HG02588 (cell line): Measurements from ENCODE around the gene TRIM4.
"Not testable (repeated sequence)": the region's sequence is repeated elsewhere in the genome, so short reads cannot be mapped to it uniquely, and the experiment has no call there.

Experiments used
- ATAC-seq: cut with Tn5 transposase; IDR thresholded peaks from one replicate; pipeline ENCODE4 v1.9.1; 2021; ENCODE audit warnings: mild to moderate bottlenecking, moderate library complexity; ENCODE audit not compliant: unreplicated experiment

The TRIM4 gene

DNA sequence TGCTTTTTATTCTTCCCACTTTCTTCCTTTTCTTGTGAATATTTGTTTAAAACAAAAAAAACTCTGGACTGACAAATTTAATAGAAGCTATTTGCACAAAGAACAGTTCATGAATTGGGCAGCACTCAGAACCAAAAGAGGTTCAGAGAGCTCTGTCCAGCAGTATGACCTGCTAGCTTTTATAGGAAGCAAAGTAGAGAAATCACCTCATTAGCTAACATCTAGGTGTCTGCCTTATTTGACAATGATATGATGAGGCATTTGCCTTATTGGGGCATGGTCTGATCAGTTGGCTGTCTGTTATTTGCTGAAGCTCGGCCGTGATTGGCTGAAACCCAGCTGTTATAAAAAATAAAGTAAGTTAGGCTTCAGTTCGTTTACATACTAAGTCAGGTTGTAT is 819 bp upstream of the TRIM4 start:
- ATAC-seq = no peak

DNA sequence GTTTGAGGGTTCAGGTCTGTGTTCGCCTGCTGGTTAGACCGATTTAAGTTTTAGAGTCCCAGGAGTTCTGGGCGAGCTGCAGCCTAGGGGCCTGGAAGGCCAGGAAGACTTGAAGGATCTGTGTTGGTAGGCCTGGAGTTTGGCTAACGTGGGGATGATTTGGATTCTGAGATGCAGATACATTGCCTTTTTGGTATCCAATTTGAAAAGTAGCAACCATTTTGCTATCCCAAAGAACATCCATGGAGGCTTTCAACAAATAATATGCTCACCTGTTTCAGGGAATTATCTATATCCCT is 433 bp upstream of the TRIM4 start:
- ATAC-seq = no peak

DNA sequence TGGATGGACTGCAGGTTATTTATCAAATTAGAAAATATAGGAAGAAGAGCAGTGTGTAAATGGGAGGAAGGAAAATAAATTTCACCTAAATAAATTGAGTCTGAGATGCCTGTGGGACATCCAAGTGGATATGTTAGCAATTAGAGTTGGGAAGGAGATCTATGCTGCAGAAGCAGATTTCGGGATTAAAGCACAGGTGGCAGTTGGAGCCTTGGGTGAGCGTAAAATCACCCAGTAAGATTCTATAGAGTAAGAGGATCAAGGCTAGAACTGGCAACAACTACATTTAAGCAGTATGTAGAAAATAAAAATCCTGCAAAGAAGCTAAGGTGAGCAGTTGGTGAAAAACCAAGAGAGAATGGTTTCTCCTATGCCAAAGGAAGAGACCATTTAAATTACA is 8.4 kb downstream of the TRIM4 start:
- no peak for ATAC-seq

DNA sequence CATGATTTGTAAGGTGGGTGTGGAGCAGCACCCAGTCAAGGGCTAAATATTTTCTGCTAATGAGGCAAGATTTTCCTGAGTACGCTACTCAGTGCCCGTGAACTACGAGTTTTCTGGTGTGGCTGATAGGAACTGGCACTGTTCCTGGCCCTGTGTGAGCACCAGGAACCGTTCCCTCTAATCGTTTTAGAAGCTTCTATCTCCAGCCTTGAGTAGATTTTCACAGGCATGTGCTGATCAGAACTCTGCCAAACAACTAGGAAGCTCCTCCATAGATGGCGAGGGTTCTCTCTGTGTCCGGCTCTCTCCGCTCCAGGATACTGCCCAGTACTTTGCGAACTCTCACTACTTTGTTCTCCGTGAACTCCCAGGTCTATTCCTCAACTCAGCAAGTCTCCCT is 17.7 kb downstream of the TRIM4 start:
- no peak for ATAC-seq

DNA sequence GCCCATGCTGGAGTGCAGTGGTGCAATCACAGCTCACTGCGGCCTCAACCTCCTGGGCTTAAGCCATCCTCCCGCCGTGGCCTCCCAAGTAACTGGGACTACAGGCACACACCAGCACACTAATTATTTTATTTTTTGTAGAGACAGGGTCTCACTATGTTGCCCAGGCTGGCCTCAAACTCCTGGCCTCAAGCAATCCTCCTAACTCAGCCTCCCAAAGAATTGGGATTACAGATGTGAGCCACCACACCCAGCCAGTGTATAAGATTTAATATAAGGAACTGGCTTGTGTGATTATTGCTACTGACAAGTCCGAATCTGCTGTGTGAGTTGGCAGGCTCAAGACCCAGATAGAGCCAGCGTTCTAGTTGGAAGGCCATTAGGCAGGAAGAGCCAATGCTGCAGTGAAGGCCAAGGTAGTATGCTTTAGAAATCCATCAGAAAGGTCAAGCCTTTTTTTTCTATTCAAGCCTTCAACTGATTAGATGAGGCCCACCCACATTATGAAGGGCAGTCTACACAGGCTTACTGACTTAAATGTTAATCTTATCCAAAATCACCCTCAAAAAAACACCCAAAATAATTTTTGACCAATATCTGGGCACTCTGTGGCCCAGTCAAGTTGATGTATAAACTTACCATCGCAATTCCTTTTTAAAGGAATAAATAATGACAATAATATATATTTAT is 19.4 kb downstream of the TRIM4 start:
- ATAC-seq = no peak

DNA sequence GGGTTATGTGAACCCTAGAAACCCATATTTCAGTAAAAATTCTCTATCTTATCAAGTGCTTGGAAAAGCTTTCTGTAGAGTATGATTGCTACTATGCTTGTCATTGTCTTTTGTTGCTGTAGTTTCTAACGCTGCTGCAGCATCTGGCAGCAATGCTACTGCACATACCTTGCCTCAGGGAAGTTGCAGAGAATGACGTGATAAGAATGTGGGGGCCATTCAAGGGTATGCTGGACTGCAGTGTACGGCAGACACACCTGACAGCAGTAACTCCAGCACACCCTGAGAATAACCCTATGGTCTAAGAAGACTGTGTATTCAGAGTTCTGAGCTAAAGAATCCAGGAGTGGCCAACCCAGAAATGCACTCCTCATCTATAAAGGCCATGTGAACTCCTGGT is 20.5 kb downstream of the TRIM4 start:
- ATAC-seq = no peak

DNA sequence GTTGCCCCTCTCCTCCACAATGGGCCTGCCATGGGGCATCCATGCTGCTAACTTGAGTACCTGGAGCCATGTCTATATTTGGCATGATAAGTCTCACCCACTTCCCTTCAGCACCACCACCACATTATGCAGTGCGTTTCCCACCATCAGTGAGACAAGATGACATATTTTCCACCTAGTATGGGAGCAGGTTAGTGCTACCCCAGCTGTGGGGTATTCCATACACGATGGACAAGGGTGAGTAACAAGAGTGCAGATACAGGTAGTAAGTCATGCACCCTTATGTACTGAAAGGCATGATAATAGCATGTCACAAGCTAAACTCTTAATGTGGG is 21.3 kb downstream of the TRIM4 start:
- ATAC-seq = no peak

DNA sequence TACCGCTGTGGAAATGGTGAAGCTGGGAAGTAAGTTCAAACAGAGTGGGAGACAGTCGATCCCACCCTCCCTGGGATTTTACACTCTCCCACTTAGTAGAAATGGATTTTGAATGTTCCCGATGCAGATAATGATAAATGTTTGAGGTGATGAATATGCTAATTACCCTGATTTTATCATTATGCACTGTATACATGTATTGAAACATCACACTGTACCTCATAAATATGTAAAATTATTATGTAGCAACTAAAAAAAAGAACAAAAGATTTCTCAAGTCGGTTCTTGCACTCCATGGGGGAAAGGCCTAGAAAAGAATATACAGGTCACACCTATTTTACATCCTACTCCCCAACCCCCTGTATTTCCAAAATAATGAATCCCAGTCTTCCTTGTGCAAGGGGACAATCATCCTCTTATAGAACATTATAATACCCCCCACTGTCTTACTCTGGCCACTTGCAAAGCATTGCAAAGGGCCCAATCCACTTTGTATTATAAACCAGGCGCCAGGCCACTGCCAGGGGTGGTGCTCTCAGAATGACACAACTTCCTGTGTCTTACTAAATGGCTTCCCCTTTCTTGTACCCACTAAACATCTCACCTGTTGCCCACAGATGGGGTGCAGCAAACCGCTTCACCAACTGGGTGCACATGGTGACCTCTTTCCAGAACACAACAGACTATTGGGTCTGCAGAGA is 21.9 kb downstream of the TRIM4 start:
- no peak for ATAC-seq

DNA sequence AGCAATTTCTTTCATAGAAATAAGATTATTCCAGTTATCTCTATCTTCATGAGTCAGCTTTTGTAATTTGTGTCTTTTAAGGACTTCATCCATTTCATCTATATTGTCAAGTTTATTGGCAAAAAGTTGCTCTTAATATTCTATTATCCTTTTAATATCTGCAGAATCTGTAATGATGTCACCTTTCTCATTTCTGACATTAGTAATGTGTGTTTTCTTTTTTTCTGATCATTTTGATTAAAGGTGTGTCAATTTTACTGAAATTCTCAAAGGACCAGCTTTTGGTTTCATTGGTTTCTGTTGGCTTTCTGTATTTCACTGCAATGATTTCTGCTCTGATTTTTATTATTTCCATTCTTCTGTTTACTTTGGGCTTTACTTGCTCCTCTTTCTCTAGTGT is 24.6 kb downstream of the TRIM4 start:
- no peak for ATAC-seq

DNA sequence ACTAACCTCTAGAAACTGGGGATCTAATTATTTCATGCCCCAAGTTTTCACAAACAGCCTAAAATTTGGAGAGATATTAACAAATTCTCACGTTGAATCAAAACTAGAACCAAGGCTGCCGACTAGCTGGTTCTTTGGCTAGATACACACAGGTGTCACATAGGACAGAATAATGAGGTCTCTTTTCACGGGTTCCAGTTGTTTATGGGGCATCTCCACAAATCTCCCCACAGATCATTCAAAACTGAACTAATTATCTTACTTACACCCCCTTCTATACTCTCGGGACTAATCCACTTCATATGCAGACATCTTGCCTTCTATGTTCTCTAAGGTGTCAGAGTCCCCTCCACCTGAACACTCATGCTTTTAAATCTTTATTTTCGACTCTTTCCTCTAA is 26.1 kb downstream of the TRIM4 start:
- no peak for ATAC-seq

DNA sequence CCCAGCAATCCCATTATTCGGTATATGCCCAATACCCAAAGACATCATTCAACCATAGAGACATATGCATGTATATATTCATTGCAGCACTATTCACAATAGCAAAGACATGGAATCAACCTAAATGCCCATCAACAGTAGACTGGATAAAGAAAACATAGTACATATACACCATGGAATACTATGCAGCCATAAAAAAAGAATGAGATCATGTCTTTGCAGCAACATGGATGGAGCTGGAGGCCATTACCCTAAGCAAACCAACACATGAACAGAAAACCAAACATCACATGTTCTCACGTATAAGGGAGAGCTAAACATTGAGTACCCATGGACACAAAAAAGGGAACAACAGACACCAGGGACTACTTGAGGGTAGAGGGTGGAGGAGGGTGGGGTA is 29.0 kb downstream of the TRIM4 start:
- not testable (repeated sequence) for ATAC-seq

DNA sequence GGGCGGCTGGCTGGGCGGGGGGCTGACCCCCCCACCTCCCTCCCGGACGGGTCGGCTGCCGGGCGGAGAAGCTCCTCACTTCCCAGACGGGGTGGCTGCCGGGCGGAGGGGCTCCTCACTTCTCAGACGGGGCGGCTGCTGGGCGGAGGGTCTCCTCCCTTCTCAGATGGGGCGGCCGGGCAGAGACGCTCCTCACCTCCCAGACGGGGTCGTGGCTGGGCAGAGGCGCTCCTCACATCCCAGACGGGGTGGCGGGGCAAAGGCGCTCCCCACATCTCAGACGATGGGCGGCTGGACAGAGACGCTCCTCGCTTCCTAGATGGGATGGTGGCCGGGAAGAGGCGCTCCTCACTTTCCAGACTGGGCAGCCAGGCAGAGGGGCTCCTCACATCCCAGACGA is 31.0 kb downstream of the TRIM4 start:
- ATAC-seq = not testable (repeated sequence)

DNA sequence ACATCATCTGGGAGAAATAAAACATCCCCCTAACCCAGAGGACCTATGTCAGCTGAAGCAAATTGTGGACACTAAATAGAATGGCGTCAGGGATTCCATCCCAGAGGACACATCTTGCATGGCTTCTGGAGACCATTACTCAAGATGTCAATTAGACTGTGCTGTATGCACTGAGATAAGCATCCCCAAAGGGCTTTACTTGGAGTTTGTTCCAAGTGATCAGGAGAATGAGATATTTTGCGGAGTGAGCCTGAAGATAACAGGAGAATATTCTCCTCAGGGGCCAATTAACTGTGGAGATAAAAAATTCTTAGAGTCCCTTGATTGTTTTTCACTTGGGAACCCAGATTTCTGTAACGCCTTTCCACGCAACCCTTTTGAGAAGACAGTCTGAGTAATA is 38.0 kb downstream of the TRIM4 start:
- no peak for ATAC-seq

DNA sequence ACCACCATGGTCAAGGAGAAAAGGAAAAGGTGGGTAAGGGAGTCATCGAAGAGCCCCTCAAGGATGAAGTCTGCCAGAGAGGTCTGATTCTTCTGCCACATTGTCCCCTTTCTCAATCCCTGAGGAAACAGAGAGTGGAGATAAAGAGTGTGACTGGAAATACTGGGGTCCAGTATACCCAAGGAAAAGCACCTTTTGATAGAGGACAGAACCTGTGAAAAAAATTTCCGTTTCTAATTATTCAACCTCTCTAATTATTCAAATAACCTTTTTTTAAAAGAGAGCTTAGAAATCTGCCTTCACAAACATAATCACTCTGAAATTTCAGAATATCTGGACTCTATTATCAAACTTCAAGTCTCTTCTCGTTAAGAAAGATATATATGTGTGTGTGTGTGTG is 42.4 kb downstream of the TRIM4 start, which contains the start of gene OR2AE1:
TSS of gene OR2AE1 (minus strand) at position 101 of the 400 bp plus-strand sequence. CDS start at position 101, 0 bp downstream.
- no peak for ATAC-seq

DNA sequence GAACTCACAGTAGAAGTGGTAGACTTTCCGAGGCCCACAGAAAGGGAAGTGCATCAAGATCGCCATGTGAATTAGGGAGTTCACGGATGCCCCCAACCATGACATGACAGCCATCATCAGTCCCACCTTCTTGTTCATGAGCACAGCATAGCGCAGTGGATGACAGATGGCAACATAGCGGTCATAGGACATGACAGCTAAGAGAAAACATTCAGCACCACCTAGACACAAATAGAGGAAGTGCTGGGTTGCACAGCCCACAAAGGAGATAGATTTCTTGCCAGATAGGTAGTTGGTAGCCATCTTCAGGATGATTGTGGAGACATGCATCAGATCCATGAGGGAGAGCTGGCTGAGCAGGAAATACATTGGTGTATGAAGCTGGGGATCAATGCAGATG is 42.8 kb downstream of the TRIM4 start:
- ATAC-seq = no peak

DNA sequence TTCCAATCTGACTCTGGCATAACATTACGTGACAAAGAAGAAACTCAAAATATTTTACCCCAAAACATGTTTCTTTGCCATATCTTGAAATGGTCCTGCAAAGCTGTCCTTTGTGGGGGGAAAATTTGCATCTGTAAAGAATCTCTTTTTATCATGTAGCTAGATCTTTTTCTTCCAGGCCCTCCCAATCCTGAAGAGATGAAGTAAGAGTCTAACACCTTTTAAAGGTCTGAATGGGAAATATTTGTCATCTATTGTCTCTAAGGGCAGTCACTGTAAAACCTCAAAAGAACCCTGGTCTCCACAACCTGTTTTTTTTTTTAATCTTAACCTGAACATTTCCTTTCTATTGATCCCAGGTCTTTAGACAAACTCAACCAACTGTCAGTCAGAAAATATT is 51.1 kb downstream of the TRIM4 start:
- ATAC-seq = no peak

DNA sequence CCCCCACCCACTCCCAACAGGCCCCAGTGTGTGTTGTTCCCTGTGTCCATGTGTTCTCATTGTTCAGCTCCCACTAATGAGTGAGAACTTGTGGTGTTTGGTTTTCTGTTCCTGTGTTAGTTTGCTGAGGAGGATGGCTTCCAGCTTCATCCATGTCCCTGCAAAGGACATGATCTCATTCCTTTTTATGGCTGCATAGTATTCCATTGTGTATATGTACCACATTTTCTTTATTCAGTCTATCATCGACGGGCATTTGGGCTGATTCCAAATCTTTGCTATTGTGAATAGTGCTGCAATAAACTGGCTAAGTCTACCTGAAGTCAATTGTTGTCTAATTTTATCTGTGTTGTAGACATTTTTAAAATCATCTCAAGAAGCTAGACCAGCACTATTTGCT is 51.9 kb downstream of the TRIM4 start:
- not testable (repeated sequence) for ATAC-seq

DNA sequence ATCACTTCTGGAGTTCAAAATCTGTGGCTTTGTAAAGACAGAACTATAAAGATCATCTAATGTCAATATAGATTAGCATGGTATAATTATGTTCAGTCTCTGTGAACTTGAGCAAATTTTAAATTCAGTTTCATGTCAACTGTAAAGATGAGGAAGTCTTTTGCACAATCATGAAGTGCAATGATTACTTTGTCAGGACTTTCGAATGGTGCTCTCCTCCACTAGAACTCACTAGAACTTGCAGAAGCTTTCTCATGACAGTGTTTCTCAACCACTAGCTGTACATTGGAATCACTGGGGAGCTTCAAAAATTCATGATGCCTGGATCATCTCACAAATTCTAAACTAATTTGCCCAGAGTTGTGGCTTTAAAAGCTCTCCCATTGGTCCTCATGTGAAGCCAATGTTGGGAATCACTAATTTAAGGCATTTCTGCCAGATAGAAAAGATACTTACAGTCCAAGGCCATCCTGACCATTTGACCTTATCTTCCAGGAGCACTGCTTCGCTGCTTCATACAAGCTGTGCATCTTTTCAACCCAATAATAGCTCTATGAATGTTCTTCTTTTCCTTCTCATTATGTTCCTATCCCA is 55.4 kb downstream of the TRIM4 start:
- ATAC-seq = no peak

DNA sequence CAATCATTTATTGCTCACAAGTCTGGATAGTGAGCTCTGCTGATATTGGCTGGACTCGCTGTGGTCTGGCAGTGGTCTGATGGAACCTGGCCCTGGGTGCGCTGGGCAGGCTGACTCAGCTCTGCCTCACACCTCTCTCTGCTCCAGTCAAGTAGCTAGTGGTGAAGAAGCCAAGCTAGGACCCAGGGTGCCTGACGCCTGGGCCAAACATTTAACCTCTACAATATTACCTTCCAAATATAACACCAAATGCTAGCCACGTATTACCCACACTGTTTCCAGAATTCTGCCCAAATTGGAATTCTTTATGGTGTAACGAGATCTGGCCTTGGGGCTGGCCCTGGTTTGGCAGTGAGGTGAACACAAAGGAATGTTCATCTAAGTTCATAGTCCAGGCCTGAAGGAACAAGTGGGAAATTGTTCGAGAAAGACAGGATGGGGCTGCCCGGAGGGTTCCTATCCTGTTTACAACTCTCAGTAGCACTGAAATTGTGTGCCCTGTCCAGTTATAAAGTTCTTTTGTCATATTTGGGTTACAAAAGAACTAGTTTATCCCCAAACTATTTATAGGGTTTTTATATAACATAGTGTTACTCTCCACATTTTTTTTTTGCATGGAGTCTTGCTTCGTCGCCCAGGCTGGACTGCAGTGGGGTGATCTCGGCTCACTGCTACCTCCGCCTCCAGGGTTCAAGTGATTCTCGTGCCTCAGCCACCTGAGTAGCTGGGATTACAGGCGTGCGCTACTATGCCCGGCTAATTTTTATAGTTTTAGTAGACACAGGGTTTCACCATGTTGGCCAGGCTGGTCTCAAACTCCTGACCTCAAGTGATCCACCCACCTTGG is 58.8 kb downstream of the TRIM4 start:
- no peak for ATAC-seq

DNA sequence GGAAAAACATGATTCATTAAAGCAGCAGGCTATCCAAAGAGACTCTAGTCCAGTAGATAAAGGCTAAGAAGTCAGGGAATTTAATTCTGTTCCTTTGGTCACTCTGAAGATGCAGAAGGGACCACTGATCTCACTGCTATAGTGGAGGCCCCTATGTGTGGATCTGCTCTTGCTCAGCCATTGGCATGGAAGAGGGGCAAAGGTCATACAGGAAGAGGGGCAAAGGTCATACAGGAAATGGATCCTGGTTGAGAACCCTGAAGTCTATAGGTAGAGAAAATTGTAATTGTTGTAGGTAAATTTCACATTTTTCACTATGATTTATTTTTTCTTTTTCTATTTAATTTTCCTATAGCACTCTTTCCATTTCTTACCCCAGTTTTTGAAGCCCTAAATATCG is 64.1 kb downstream of the TRIM4 start:
- ATAC-seq = no peak

DNA sequence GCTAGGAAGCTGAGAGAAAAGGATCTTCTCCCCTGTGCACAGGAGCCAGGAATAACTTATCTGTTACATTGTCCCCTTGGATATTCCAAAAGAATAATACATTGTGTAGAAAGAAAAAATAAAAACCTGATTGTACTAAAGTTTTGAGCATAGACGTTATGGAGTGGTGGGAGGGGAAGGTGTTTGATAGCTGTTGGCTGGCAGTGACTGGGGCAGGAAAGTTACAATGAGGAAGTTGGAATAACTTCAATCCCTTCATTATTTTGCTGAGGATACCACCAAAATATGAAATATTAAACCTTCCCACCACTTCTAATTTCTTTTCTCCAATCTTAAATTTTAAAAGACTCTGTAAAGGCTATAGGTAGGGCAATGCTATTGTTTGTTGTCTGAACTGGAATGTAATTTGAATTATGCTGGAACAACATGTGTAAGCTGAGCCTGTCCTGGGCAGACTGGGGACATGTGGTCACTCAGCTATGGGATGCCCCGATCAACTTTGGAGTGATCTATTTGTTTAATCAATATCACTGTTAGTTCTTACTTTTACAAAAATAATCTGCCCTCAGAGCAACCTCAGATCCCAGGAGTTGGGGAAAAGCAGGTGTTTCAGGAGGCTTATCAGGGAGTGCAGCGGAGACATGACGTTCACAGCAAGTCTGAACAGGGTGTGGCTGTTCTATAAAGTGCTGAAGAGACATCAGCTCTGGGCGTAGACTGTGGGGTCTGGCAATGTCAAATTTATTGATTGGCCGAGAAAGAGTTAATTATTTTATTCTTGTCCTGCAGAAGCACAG is 70.7 kb downstream of the TRIM4 start:
- no peak for ATAC-seq
